Measurements from ENCODE around the gene HMCN2. TPM values are rescaled to one million over a fixed set of nuclear protein-coding genes. Genes with fewer than 3 reads are reported as not detected.

Gene HMCN2
- total RNA-seq, 1 donor from 2014 or later, result 0.15 TPM

- H3K4me1 ChIP-seq, result peaks cover 4% of the 10 kb centered on the region
- H3K79me2 ChIP-seq (ENCODE audit: low read depth), result no peaks in the 10 kb centered on the region
- H3K27ac ChIP-seq, result no peak overlapping the region
- Mint-ChIP-seq H3K4me1 (peaks cover 13% of the 10 kb centered on the region), H3K4me3 (no peak overlapping the region), H3K36me3 (no peaks in the 10 kb centered on the region), H3K27me3 (ENCODE audit: insufficient read depth, low read depth) (peaks cover 6% of the 10 kb centered on the region), H3K27ac (no peak overlapping the region), H3K9me3 (no peaks in the 10 kb centered on the region)
- no peak overlapping the region for H3K9ac ChIP-seq
- H3K9me3 ChIP-seq (ENCODE audit: low read depth), result no peaks in the 10 kb centered on the region
- H4K20me1 ChIP-seq (ENCODE audit: low read depth), result no peaks in the 10 kb centered on the region
- no peaks in the 10 kb centered on the region for H3K36me3 ChIP-seq
- H3F3A ChIP-seq (ENCODE audit: low read depth), result no peaks in the 10 kb centered on the region
- TF ChIP-seq CTCF (IDR thresholded peaks at IDR 0.05) (no peak), EZH2phosphoT487 (IDR thresholded peaks at IDR 0.05) (no peak), EZH2 (IDR thresholded peaks at IDR 0.05) (no peak)
- H3K4me2 ChIP-seq, result no peak overlapping the region
- no peak overlapping the region for H3K4me3 ChIP-seq
- no peaks in the 10 kb centered on the region for H3K27me3 ChIP-seq
- no peak for DNase-seq (ENCODE audit: low spot score)
- no peak overlapping the region for H2AFZ ChIP-seq (replicated peaks)
Measured at GRCh38 chr9:130243882-130244170, 21.7 kb upstream of the HMCN2 start.

GRCh38 chr9:130244548-130245165, 20.9 kb upstream of the HMCN2 start:
- Histone ChIP-seq H3K4me1 (peaks cover 4% of the 10 kb centered on the region), H3K4me3 (no peak overlapping the region), H3K27ac (no peak overlapping the region), H3K27me3 (no peaks in the 10 kb centered on the region), H3K9me3 (ENCODE audit: low read depth) (no peaks in the 10 kb centered on the region), H3K9ac (no peak overlapping the region), H4K20me1 (ENCODE audit: low read depth) (no peaks in the 10 kb centered on the region), H2AFZ (replicated peaks) (no peak overlapping the region), H3K79me2 (ENCODE audit: low read depth) (no peaks in the 10 kb centered on the region), H3K4me2 (no peak overlapping the region), H3F3A (ENCODE audit: low read depth) (no peaks in the 10 kb centered on the region), H3K36me3 (no peaks in the 10 kb centered on the region)
- Mint-ChIP-seq H3K4me3 (no peak overlapping the region), H3K4me1 (peaks cover 12% of the 10 kb centered on the region), H3K36me3 (no peaks in the 10 kb centered on the region), H3K9me3 (no peaks in the 10 kb centered on the region), H3K27me3 (ENCODE audit: insufficient read depth, low read depth) (peaks cover 6% of the 10 kb centered on the region), H3K27ac (no peak overlapping the region)
- TF ChIP-seq EZH2 (IDR thresholded peaks at IDR 0.05), result no peak
- no peak for TF ChIP-seq CTCF (IDR thresholded peaks at IDR 0.05)
- no peak for TF ChIP-seq EZH2phosphoT487 (IDR thresholded peaks at IDR 0.05)
- no peak for DNase-seq (ENCODE audit: low spot score)

- Histone ChIP-seq H3K79me2 (ENCODE audit: low read depth) (no peaks in the 10 kb centered on the region), H2AFZ (replicated peaks) (no peak overlapping the region), H4K20me1 (ENCODE audit: low read depth) (no peaks in the 10 kb centered on the region), H3F3A (ENCODE audit: low read depth) (no peaks in the 10 kb centered on the region), H3K27me3 (no peaks in the 10 kb centered on the region), H3K36me3 (no peaks in the 10 kb centered on the region), H3K4me1 (peaks cover 4% of the 10 kb centered on the region), H3K4me2 (no peak overlapping the region), H3K4me3 (no peak overlapping the region), H3K9ac (no peak overlapping the region), H3K27ac (no peak overlapping the region), H3K9me3 (ENCODE audit: low read depth) (no peaks in the 10 kb centered on the region)
- H3K27ac Mint-ChIP-seq, result no peak overlapping the region
- no peak for TF ChIP-seq EZH2phosphoT487 (IDR thresholded peaks at IDR 0.05)
- H3K4me1 Mint-ChIP-seq, result peaks cover 10% of the 10 kb centered on the region
- no peak for DNase-seq (ENCODE audit: low spot score)
- no peak overlapping the region for H3K4me3 Mint-ChIP-seq
- H3K27me3 Mint-ChIP-seq (ENCODE audit: insufficient read depth, low read depth), result peaks cover 6% of the 10 kb centered on the region
- H3K36me3 Mint-ChIP-seq, result no peaks in the 10 kb centered on the region
- no peaks in the 10 kb centered on the region for H3K9me3 Mint-ChIP-seq
Measured at GRCh38 chr9:130245474-130245873, 20.1 kb upstream of the HMCN2 start.

- H3K9ac ChIP-seq, result no peak overlapping the region
- no peak overlapping the region for H3K4me2 ChIP-seq
- peaks cover 7% of the 10 kb centered on the region for H3K27me3 Mint-ChIP-seq (ENCODE audit: insufficient read depth, low read depth)
- TF ChIP-seq EZH2 (IDR thresholded peaks at IDR 0.05) (no peak), EZH2phosphoT487 (IDR thresholded peaks at IDR 0.05) (no peak), CTCF (IDR thresholded peaks at IDR 0.05) (no peak)
- no peaks in the 10 kb centered on the region for H4K20me1 ChIP-seq (ENCODE audit: low read depth)
- no peaks in the 10 kb centered on the region for H3K9me3 ChIP-seq (ENCODE audit: low read depth)
- no peak overlapping the region for H2AFZ ChIP-seq (replicated peaks)
- H3K27ac ChIP-seq, result no peak overlapping the region
- H3K4me3 Mint-ChIP-seq, result no peak overlapping the region
- H3K27me3 ChIP-seq, result no peaks in the 10 kb centered on the region
- no peaks in the 10 kb centered on the region for H3F3A ChIP-seq (ENCODE audit: low read depth)
- H3K36me3 Mint-ChIP-seq, result no peaks in the 10 kb centered on the region
- H3K4me1 ChIP-seq, result peaks cover 4% of the 10 kb centered on the region
- no peaks in the 10 kb centered on the region for H3K79me2 ChIP-seq (ENCODE audit: low read depth)
- DNase-seq (ENCODE audit: low spot score), result no peak
- peaks cover 6% of the 10 kb centered on the region for H3K4me1 Mint-ChIP-seq
- no peaks in the 10 kb centered on the region for H3K9me3 Mint-ChIP-seq
- no peaks in the 10 kb centered on the region for H3K36me3 ChIP-seq
- H3K27ac Mint-ChIP-seq, result no peak overlapping the region
- H3K4me3 ChIP-seq, result no peak overlapping the region
Measured at GRCh38 chr9:130246126-130246525, 19.4 kb upstream of the HMCN2 start.

Measured in neural progenitor cell (in vitro differentiated cells).